ENCODE results near the gene ZFYVE28.

The ZFYVE28 gene

DNA sequence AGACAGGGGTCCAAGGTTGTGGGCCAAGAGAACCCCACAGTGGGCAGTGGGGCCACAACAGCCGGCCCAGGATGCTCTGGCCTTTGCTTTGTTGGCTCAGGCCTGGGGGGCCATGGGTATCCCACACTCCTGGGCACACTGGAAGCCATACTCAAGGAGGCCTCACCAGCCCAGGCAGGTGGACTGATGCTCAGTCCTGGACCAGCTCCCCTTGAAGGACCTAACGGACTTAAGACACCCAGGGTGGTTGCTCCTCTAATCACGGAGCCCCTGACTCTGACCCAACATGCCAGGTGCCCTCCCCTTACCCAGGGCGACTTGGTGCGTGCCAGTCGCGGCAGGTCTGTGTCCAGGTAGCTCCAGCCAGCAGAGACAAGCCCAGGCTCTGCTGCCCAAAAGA, 50.8 kb downstream of the ZFYVE28 start:
- Histone ChIP-seq H3F3A (ENCODE audit: insufficient read depth) (no peaks in the 10 kb centered on the region), H3K4me2 (ENCODE audit: low read depth, low read length, poor library complexity, severe bottlenecking) (no peak overlapping the region), H3K79me2 (ENCODE audit: insufficient read depth, low read length) (no peaks in the 10 kb centered on the region), H2AFZ (ENCODE audit: low read depth, low read length, severe bottlenecking) (no peak overlapping the region), H3K9ac (ENCODE audit: low read length) (no peak overlapping the region), H3K4me3 (ENCODE audit: insufficient read depth, low read length, poor library complexity, severe bottlenecking) (no peak overlapping the region), H4K20me1 (ENCODE audit: low read depth, low read length) (no peaks in the 10 kb centered on the region), H3K9me2 (replicated peaks; ENCODE audit: insufficient read depth, low read length) (no peaks in the 10 kb centered on the region), H3K27ac (ENCODE audit: low read depth, low read length) (no peak overlapping the region), H3K9me3 (ENCODE audit: insufficient read depth, low read length) (0 out of 2 replicates have a peak, but pooled peaks cover 8% of the 10 kb centered on the region), H3K27me3 (ENCODE audit: low read length) (no peaks in the 10 kb centered on the region), H3K36me3 (ENCODE audit: low read length) (no peaks in the 10 kb centered on the region)
- TF ChIP-seq EZH2phosphoT487 (conservative IDR thresholded peaks at IDR 0.05; ENCODE audit: low read length), result no peak
- TF ChIP-seq, protein P1, sequence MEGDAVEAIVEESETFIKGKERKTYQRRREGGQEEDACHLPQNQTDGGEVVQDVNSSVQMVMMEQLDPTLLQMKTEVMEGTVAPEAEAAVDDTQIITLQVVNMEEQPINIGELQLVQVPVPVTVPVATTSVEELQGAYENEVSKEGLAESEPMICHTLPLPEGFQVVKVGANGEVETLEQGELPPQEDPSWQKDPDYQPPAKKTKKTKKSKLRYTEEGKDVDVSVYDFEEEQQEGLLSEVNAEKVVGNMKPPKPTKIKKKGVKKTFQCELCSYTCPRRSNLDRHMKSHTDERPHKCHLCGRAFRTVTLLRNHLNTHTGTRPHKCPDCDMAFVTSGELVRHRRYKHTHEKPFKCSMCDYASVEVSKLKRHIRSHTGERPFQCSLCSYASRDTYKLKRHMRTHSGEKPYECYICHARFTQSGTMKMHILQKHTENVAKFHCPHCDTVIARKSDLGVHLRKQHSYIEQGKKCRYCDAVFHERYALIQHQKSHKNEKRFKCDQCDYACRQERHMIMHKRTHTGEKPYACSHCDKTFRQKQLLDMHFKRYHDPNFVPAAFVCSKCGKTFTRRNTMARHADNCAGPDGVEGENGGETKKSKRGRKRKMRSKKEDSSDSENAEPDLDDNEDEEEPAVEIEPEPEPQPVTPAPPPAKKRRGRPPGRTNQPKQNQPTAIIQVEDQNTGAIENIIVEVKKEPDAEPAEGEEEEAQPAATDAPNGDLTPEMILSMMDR (IDR thresholded peaks at IDR 0.05; ENCODE audit: insufficient read depth, low read length, poor library complexity, severe bottlenecking), result no peak

- H3K9me3 ChIP-seq (ENCODE audit: insufficient read depth, low read length), result 0 out of 2 replicates have a peak, but pooled peaks cover 8% of the 10 kb centered on the region
- no peak overlapping the region for H3K27ac ChIP-seq (ENCODE audit: low read depth, low read length)
- no peak overlapping the region for H3K9ac ChIP-seq (ENCODE audit: low read length)
- H3F3A ChIP-seq (ENCODE audit: insufficient read depth), result no peaks in the 10 kb centered on the region
- H3K4me2 ChIP-seq (ENCODE audit: low read depth, low read length, poor library complexity, severe bottlenecking), result no peak overlapping the region
- no peaks in the 10 kb centered on the region for H3K79me2 ChIP-seq (ENCODE audit: insufficient read depth, low read length)
- H3K27me3 ChIP-seq (ENCODE audit: low read length), result no peaks in the 10 kb centered on the region
- TF ChIP-seq, protein P1 (IDR thresholded peaks at IDR 0.05; ENCODE audit: insufficient read depth, low read length, poor library complexity, severe bottlenecking), result no peak
- TF ChIP-seq EZH2phosphoT487 (conservative IDR thresholded peaks at IDR 0.05; ENCODE audit: low read length), result no peak
- no peaks in the 10 kb centered on the region for H3K36me3 ChIP-seq (ENCODE audit: low read length)
- H4K20me1 ChIP-seq (ENCODE audit: low read depth, low read length), result no peaks in the 10 kb centered on the region
- no peak overlapping the region for H3K4me3 ChIP-seq (ENCODE audit: insufficient read depth, low read length, poor library complexity, severe bottlenecking)
- no peaks in the 10 kb centered on the region for H3K9me2 ChIP-seq (replicated peaks; ENCODE audit: insufficient read depth, low read length)
- no peak overlapping the region for H2AFZ ChIP-seq (ENCODE audit: low read depth, low read length, severe bottlenecking)
Observed at GRCh38 chr4:2366252-2367192, 51.9 kb downstream of the ZFYVE28 start.

DNA sequence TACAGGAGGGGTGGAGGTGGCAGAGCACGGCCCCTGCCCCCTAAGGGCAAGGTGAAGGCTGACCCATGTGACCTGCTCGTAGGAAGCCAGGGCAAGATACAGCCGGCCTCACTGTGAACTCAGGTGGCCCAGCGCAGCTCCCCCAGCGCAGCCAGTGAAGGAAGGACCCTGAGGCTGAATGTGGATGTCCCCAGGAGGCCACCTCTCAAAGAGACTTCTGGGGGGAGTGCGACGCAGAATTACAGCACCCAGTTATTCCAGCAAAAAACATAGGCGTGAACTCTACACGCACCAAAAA, 52.6 kb downstream of the ZFYVE28 start:
- Histone ChIP-seq H3K27ac (ENCODE audit: low read depth, low read length) (no peak overlapping the region), H3K79me2 (ENCODE audit: insufficient read depth, low read length) (no peaks in the 10 kb centered on the region), H3K4me3 (ENCODE audit: insufficient read depth, low read length, poor library complexity, severe bottlenecking) (no peak overlapping the region), H3K9me2 (replicated peaks; ENCODE audit: insufficient read depth, low read length) (no peaks in the 10 kb centered on the region), H4K20me1 (ENCODE audit: low read depth, low read length) (no peaks in the 10 kb centered on the region), H3F3A (ENCODE audit: insufficient read depth) (no peaks in the 10 kb centered on the region), H3K9ac (ENCODE audit: low read length) (no peak overlapping the region), H3K36me3 (ENCODE audit: low read length) (no peaks in the 10 kb centered on the region), H3K27me3 (ENCODE audit: low read length) (no peaks in the 10 kb centered on the region), H3K4me2 (ENCODE audit: low read depth, low read length, poor library complexity, severe bottlenecking) (no peak overlapping the region), H2AFZ (ENCODE audit: low read depth, low read length, severe bottlenecking) (no peak overlapping the region), H3K9me3 (ENCODE audit: insufficient read depth, low read length) (0 out of 2 replicates have a peak, but pooled peaks cover 8% of the 10 kb centered on the region)
- TF ChIP-seq EZH2phosphoT487 (conservative IDR thresholded peaks at IDR 0.05; ENCODE audit: low read length), result no peak
- TF ChIP-seq, protein P1 (IDR thresholded peaks at IDR 0.05; ENCODE audit: insufficient read depth, low read length, poor library complexity, severe bottlenecking), result no peak

Data from SU-DHL-6 (cell line).